GM19025 (cell line): ENCODE measurements around the gene SYT9.
"Not testable (repeated sequence)": the region's sequence is repeated elsewhere in the genome, so short reads cannot be mapped to it uniquely, and the experiment has no call there.

Source experiments
- ATAC-seq: cut with Tn5 transposase; IDR thresholded peaks from one replicate; pipeline ENCODE4 v1.9.1; 2021; ENCODE audit warnings: mild to moderate bottlenecking, low read depth, moderate library complexity; ENCODE audit not compliant: unreplicated experiment

Gene SYT9

GRCh38 chr11:7494086-7494745 lies 242.5 kb downstream of the SYT9 start:
- ATAC-seq = no peak

GRCh38 chr11:7495882-7496551 lies 244.3 kb downstream of the SYT9 start:
- ATAC-seq = peak; percentile 79

GRCh38 chr11:7498193-7498592 lies 246.5 kb downstream of the SYT9 start:
- no peak for ATAC-seq

GRCh38 chr11:7499081-7499480 lies 247.4 kb downstream of the SYT9 start:
- no peak for ATAC-seq

- no peak for ATAC-seq
Measured at GRCh38 chr11:7500251-7500650, 248.5 kb downstream of the SYT9 start.

- ATAC-seq = no peak
Measured at GRCh38 chr11:7501251-7501650, 249.5 kb downstream of the SYT9 start.

GRCh38 chr11:7501894-7502293 lies 250.2 kb downstream of the SYT9 start:
- no peak for ATAC-seq

- ATAC-seq = no peak
Measured at GRCh38 chr11:7506243-7506642, 254.5 kb downstream of the SYT9 start.

GRCh38 chr11:7508087-7508486 lies 256.4 kb downstream of the SYT9 start:
- no peak for ATAC-seq

GRCh38 chr11:7509966-7510365 lies 258.3 kb downstream of the SYT9 start:
- ATAC-seq = no peak

GRCh38 chr11:7511401-7511800 lies 259.7 kb downstream of the SYT9 start:
- no peak for ATAC-seq

GRCh38 chr11:7512525-7513233 lies 261.0 kb downstream of the SYT9 start:
- peak; percentile 50 for ATAC-seq

GRCh38 chr11:7513234-7514098 lies 261.8 kb downstream of the SYT9 start, which contains the start of gene PPFIBP2:
Gene PPFIBP2, plus strand, starts transcription at chr11:7513999. Its CDS starts 35,477 bp downstream, at chr11:7549476.
- peak; percentile 73 for ATAC-seq

- peak; percentile 3 for ATAC-seq
Measured at GRCh38 chr11:7514099-7514591, 262.4 kb downstream of the SYT9 start.

GRCh38 chr11:7515447-7515886 lies 263.8 kb downstream of the SYT9 start:
- ATAC-seq = no peak

GRCh38 chr11:7516475-7516874 lies 264.8 kb downstream of the SYT9 start:
- no peak for ATAC-seq

GRCh38 chr11:7517743-7518142 lies 266.0 kb downstream of the SYT9 start:
- not testable (repeated sequence) for ATAC-seq
